ENCODE data around the gene FRY.

The FRY gene

DNA sequence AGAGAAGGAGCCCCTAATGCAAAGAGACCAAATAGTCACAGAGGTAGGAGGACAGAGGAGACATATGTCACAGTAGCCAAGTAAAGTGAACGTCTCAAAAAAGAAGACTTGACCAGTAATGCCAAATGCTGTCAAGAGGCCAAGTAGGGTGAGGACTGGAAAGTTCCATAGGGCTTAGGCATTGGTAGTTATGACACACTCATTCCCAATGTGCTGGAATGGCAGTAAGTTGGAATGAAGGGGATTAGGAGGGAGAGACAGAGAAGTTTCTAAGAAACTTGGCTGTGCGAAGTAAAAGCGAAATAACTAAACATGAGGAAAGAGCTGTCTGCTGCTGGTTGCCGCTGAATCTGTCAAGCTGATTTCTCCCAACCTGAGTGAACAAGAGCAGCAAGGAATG, 14.9 kb upstream of the FRY start:
- DNase-seq, result no peak

DNA sequence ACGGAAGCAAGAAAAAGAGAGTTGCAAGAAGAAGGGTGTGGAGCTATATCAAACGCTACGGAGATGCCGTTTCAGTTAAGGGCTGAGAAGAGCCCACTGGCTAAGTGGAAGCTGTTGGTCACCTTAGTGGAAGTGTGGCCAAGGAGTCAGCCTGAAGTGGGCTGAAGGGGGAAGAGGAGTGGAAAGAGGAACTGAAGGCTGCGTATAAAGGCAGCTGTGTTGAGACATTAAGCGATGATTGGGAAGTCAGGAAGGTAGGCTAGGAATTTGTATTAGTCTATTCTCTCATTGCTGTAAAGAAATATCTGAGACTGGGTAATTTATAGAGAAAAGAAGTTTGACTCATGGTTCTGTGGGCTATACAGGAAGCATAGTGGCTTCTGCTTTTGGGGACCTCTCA, 14.1 kb upstream of the FRY start:
- no peak for DNase-seq

DNA sequence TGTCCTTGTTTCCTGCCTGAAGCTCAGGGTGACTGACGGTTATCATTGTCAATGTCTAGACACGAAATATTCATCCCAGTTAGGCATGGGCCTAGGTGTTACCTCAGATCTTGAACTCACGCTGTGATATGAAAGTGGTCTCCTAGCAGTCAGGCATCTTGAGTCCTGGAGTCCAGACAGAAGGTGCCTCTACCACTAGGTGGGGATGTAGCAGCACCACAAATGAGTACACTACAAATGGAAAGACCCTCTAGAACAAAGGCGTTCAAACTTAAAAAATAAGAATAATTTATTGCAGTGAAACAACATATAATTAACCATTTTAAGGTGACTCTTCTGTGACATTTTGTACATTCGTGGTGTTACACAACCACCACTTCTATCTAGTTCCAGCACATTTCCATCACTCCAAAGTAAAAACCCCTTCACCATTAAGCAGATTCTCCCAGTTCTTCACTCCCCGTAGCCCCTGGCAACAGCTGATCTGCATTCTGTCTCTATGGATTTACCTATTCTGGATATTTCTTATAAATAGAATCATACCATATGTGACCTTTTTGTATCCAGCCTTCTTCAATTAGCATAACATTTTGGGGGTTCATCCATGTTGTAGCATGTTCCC, 11.9 kb upstream of the FRY start:
- DNase-seq, result peak; percentile 35

DNA sequence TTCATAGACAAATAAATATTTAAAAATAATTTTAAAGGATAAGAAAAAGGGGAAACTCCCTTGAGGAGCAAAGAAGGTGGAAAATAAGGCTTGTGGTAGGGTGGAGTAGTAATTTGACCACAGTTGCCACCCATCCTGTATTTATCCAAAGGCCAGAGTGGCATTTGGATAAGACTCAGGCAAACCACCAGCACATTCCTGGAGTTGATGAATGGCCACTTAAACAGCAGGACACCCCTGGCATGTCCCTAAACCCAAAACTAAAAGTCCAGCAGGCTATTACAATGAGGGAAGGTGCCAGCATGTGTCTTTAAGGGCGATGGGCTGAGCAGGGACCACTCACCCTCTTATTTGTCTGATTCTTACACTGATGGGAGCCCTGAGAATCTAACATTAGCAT, 9.8 kb upstream of the FRY start:
- DNase-seq, result no peak

GRCh38 chr13:32022311-32022710, 9.3 kb upstream of the FRY start:
- DNase-seq, result peak; percentile 37

DNA sequence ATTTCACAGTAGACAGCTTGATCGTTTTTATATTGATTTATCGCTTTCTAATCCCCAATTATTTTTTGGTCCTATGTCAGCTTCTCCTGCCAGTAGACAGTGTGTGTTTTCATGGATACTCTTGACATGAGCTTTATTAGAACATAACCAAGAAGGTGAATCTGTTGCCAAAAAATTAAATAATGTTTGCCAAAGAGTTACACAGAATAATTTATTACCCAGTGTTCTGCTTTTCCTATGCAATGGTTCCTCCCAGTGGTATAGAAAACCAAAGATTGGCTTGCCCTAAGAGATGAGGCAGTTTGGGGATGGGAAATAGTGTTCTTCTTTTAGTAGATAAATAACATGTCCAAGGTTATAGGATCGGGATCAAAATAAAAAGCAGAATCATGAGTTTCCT, 8.5 kb upstream of the FRY start:
- DNase-seq, result no peak

DNA sequence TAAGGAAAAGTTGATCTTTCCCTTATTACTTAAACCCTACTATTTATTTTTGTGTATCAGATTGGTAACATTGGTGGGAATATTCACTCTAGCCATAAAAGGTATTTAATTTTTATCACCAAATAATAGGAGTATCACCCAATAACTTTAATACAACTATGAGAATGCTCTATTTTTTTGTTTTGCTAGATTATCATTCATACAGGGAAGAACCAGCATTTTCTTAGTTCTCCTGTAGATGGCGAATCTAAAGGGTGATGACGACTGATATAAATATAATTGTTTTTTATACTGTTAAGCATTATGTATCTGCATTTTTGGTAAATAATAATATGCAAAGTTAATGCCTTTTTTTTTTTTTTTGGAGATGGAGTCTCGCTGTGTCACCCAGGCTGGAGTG, 7.9 kb upstream of the FRY start:
- no peak for DNase-seq

DNA sequence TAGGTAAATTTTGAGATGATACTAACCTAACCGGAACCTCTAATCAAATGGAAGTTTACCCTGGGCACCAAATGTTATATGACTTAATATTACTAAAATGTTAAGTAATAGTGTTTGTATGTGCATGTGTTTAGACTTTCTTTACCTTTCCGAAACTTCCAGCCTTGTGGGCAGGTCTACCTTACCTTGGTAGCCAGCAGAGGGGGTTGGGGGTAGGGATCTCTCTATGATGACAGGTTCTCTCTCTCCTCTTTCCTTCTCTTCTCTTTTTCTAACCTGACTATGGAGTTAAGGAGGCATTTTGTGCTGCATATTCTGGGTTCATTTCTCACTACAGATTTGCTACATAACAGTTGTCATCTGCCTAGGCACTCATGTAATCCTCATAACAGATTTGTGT, 6.8 kb upstream of the FRY start:
- DNase-seq, result no peak

DNA sequence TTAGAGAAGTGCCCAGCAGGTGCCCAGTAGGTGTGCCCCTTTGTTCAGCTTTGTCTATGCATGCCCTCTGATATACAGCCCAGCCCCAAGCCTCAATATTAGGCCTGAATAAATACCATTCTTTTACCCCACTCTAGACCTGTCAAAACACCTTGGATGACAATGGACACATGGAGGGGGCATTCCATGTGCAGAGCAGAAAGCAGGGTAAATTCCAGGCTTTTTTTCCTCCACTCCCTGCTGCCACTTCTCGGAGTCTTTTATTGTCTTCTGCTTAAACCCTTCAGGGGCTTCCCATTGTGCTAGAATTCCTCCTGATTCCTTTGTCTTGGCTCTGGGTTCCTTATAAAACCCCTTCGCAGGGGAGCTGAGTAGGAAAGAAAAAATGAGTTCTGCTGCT, 5.8 kb upstream of the FRY start:
- DNase-seq, result no peak

DNA sequence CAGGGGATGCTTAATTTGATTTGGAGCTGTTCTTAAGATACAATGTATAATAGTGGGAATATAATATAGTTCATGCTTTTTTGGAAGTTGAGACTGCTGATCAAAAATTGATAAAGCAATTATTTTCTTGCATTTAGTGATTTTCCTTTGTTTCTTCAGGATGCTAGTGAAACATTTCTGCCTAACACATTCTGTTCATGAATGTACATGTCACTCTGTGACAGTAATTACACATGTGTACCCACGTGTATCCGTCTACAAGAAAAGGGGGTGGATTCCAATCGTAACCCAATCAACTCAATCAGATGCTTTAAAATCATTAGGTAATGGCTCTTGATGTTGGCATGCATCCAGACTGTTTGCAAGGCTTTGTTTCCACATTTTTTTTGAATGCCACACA, 5.0 kb upstream of the FRY start:
- no peak for DNase-seq

DNA sequence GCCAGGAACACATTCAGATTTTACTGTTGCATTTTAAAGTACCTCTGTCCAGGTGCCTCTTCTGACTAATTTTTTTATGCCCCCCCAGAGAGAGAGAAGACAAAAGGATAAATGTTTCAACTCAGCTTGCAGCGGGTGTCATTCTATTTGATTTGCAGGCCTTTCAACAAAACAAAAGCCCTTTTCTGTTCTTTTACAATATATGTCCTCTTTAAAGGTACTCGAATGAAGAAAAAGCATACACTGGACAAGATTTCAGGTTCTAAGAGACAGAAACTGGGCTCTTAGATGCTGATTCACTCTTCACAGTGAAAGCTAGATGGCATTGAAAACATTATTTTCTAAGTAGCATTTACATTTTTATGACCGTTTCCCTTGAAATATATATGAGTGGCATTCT, 2.9 kb upstream of the FRY start:
- DNase-seq, result no peak

DNA sequence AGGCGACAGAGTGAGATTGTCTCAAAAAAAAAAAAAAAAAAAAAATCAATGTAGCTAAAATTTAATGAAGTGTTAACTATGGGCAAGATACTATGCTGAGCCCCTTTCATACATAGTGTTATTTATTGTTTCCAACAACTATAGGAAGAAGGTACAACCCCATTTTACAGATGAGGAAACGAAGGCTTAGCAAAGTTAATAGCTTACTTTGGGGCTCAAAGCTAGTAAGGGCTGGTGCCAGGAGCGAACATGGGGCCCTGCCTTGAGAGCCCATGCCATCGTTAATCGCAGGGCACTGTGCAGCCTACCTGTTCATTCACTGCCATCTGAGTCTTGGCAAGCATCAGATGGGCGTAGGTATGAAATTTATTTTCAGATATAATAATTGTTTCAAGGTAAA, 1.9 kb upstream of the FRY start:
- no peak for DNase-seq

DNA sequence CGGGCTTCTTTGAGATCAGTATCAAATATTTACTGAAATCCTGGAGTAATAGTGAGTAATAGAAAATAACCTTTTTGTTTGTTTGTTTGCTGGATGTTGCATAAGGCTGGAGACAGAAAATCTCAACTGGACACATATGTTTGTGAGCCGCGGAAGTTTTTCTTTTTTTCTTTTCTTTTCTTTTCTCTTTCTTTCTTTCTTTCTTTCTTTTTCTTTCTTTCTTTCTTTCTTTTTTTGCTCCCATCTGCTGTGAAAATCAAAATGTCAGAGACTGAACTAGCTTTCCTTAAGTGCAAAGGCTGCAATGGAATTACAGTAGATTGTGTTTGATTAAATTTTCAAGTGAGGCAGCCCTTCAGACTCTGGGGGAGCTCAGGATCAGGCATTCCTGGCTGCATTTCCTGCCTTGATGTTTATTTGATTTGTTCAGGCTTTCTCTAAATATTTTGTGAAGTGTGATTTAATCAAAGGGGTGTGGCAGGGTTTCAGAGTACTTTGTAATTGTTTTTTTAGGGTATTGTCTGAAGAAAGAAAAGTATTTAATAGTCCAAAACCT, 319 bp downstream of the FRY start:
- DNase-seq, result no peak

- DNase-seq, result no peak
Observed at GRCh38 chr13:32032759-32033158, 1.2 kb downstream of the FRY start.

- no peak for DNase-seq
Observed at GRCh38 chr13:32033744-32034143, 2.2 kb downstream of the FRY start.

DNA sequence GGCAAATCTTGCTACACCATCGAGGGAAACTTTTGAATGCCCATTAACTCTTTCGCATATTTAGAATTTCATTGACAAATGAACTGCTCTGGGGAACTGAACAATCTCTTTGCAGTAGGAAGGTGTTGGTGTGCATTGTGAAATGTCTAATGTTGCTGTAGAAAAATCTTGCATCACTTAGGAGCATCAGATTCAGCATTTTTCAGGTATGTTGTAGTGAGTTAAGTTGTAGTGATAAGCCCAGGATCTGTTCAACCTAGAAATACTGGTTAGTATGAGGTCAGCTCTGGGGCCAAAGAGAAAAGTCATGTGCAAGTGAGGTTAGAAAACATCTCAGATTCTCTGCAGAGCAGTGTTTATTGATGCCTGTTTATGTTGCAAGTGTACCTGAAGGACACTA, 4.1 kb downstream of the FRY start:
- no peak for DNase-seq

- DNase-seq, result no peak
Observed at GRCh38 chr13:32036126-32036695, 4.6 kb downstream of the FRY start.

DNA sequence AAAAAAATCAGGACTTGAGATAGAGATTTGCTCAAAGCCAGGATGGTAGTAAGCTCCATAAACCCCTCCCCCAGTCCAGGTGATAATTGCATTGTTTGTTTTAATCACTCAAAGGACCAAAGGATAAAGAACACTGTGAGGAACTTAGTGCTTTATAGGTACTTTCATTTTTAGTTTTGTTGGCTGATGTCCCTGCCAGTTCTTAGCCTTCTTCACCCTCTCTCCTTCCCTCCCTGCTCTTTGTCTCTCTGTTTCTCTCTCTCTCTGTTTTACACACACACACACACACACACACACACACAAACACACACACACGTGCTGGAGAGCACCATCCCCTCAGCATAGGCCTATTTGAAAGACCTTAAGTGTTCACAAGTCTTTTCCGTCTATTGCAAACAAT, 5.2 kb downstream of the FRY start:
- no peak for DNase-seq

GRCh38 chr13:32037471-32037870, 5.9 kb downstream of the FRY start:
- no peak for DNase-seq

DNA sequence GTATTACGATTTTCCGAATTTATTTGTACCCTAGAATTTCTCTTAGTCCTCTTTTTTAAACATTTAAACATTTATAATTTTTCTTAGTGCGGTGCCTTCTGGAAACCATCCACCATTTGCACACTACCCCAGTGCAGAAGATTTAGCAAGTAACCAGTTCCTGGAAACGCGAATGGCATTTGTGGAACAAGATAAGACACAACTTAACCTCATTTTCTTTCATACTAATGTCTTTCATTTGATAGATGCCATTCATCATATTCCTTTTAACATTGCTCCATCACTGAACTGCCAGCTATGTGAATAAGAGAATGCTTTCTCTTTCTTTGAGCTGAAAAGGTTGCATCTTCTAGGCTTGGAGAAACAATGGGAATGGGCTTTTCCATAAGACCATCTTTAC, 6.8 kb downstream of the FRY start:
- no peak for DNase-seq

DNA sequence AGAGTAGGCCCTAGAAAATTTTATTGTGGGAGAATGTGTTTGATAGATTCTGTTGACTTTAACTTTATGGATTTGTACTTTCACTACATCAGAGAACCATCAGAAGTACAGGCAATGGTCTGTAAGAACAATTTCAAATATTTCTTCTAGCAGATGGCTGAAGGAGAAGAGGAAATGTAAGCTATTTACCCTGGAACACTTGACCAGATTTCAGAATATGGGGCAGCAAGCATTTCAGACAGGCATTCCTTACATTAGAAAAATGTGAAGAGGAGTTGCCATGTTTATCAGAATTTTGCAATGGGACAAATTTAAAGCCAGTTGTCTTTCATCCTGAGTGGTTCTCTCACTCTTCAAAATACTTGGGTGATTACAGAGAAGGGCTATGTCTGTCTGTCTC, 7.5 kb downstream of the FRY start:
- no peak for DNase-seq

DNA sequence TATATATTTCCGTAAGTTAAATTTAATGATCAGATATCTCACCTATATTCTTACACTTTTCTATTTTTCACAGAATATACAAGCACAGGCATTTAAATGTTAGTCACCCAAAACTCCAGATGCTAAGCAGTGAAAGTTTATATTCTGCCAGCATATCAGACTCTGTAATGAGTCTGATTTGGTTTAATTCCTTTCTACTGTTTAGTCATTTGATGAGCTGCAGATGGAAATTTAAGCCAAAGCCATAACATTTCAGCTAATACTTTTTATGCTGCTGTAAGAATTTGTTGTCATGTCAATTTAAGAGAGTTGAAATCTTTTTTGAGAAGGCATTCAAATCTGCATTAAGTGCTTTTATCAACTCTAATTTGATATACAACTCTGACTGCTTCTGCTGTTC, 8.0 kb downstream of the FRY start:
- no peak for DNase-seq

- no peak for DNase-seq
Observed at GRCh38 chr13:32040052-32040642, 8.6 kb downstream of the FRY start.

GRCh38 chr13:32040689-32041088, 9.1 kb downstream of the FRY start:
- no peak for DNase-seq
